ENCODE data around the gene MYOM1. TPM values are rescaled to one million over a fixed set of nuclear protein-coding genes. Genes with fewer than 3 reads are reported as not detected.
A peak's percentile ranks its signal among the peaks of the same experiment; 100 is the strongest.

MYOM1 gene
- total RNA-seq, 4 donors from 2014 or later, result 13.3 to 31.7 (median 16.5) TPM

DNA sequence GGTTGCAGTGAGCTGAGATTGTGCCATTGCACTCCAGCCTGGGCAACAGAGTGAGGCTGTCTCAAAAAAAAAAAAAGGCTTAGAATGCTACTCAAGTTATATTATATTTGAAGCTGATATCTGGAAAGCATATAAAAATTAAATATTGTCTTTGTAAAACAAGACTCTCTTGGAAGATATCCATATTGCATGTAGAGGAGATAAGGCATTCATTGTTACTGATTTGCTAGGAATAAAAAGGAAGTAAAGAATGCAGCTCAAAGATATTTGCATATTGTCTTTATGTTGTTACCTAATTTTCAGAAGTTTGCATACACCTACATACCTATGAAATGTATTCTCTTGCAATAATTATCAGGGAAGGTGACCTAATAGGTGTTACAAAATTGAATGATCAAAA lies 79.4 kb downstream of the MYOM1 start:
- H3K36me3 ChIP-seq, result peaks cover 0 to 21% (median 4%) of the 10 kb centered on the region in 4 donors
- TF ChIP-seq, protein P1, sequence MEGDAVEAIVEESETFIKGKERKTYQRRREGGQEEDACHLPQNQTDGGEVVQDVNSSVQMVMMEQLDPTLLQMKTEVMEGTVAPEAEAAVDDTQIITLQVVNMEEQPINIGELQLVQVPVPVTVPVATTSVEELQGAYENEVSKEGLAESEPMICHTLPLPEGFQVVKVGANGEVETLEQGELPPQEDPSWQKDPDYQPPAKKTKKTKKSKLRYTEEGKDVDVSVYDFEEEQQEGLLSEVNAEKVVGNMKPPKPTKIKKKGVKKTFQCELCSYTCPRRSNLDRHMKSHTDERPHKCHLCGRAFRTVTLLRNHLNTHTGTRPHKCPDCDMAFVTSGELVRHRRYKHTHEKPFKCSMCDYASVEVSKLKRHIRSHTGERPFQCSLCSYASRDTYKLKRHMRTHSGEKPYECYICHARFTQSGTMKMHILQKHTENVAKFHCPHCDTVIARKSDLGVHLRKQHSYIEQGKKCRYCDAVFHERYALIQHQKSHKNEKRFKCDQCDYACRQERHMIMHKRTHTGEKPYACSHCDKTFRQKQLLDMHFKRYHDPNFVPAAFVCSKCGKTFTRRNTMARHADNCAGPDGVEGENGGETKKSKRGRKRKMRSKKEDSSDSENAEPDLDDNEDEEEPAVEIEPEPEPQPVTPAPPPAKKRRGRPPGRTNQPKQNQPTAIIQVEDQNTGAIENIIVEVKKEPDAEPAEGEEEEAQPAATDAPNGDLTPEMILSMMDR (IDR thresholded peaks at IDR 0.05), result no peak
- TF ChIP-seq POLR2A (IDR thresholded peaks at IDR 0.05; ENCODE audit: low read depth), result no peak
- TF ChIP-seq POLR2AphosphoS5 (IDR thresholded peaks at IDR 0.05), result no peak
- TF ChIP-seq EP300 (IDR thresholded peaks at IDR 0.05), result no peak
- no peak overlapping the region for H3K4me3 ChIP-seq
- DNase-seq (ENCODE audit: extremely low spot score), result no peak
- no peak overlapping the region for H3K27ac ChIP-seq (replicated peaks in 1 of 4)
- no peaks in the 10 kb centered on the region for H3K4me1 ChIP-seq
- intact Hi-C loops (cut with DNase I), result no loop called here
- H3K9me3 ChIP-seq, result no peaks in the 10 kb centered on the region
- no peaks in the 10 kb centered on the region for H3K27me3 ChIP-seq

- Histone ChIP-seq H3K9me3 (no peaks in the 10 kb centered on the region), H3K4me3 (no peak overlapping the region), H3K4me1 (no peaks in the 10 kb centered on the region), H3K27ac (replicated peaks in 1 of 4) (no peak overlapping the region), H3K36me3 (peaks cover 0 to 26% (median 8%) of the 10 kb centered on the region in 4 donors), H3K27me3 (no peaks in the 10 kb centered on the region)
- DNase-seq (ENCODE audit: extremely low spot score), result peak; percentile 21
- intact Hi-C loops (cut with DNase I), result no loop called here
- WGBS, result 93% methylated on average over 5 of the region's 5 CpGs
- no peak for TF ChIP-seq POLR2AphosphoS5 (IDR thresholded peaks at IDR 0.05)
- TF ChIP-seq EP300 (IDR thresholded peaks at IDR 0.05), result no peak
- TF ChIP-seq, protein P1 (IDR thresholded peaks at IDR 0.05), result no peak
- no peak for TF ChIP-seq POLR2A (IDR thresholded peaks at IDR 0.05; ENCODE audit: low read depth)
These were observed 80.4 kb downstream of the MYOM1 start for GRCh38 chr18:3139406-3139805.

- intact Hi-C loops (cut with DNase I), result no loop called here
- Histone ChIP-seq H3K4me1 (no peaks in the 10 kb centered on the region), H3K27ac (replicated peaks in 1 of 4) (no peak overlapping the region), H3K4me3 (no peak overlapping the region), H3K9me3 (no peaks in the 10 kb centered on the region), H3K36me3 (peaks cover 0 to 34% (median 15%) of the 10 kb centered on the region in 4 donors), H3K27me3 (no peaks in the 10 kb centered on the region)
- TF ChIP-seq EP300 (IDR thresholded peaks at IDR 0.05) (no peak), POLR2AphosphoS5 (IDR thresholded peaks at IDR 0.05) (no peak), POLR2A (IDR thresholded peaks at IDR 0.05; ENCODE audit: low read depth) (no peak)
- TF ChIP-seq, protein P1 (IDR thresholded peaks at IDR 0.05), result no peak
- WGBS, result 88% methylated on average over 11 of the region's 11 CpGs
- no peak for DNase-seq (ENCODE audit: extremely low spot score)
These were observed 81.3 kb downstream of the MYOM1 start for GRCh38 chr18:3138274-3138975.

GRCh38 chr18:3135536-3135935 lies 84.2 kb downstream of the MYOM1 start:
- no peaks in the 10 kb centered on the region for H3K27me3 ChIP-seq
- H3K27ac ChIP-seq (replicated peaks in 1 of 4), result no peak overlapping the region
- intact Hi-C loops (cut with DNase I), result no loop called here
- H3K9me3 ChIP-seq, result no peaks in the 10 kb centered on the region
- no peak overlapping the region for H3K4me3 ChIP-seq
- peak; percentile 47 for DNase-seq (ENCODE audit: extremely low spot score)
- WGBS, result 90% methylated on average over 10 of the region's 10 CpGs
- peaks cover 0 to 9% (median 0%) of the 10 kb centered on the region in 4 donors for H3K4me1 ChIP-seq
- H3K36me3 ChIP-seq, result peaks cover 0 to 28% (median 18%) of the 10 kb centered on the region in 4 donors
- no peak for TF ChIP-seq POLR2AphosphoS5 (IDR thresholded peaks at IDR 0.05)
- TF ChIP-seq POLR2A (IDR thresholded peaks at IDR 0.05; ENCODE audit: low read depth), result no peak

DNA sequence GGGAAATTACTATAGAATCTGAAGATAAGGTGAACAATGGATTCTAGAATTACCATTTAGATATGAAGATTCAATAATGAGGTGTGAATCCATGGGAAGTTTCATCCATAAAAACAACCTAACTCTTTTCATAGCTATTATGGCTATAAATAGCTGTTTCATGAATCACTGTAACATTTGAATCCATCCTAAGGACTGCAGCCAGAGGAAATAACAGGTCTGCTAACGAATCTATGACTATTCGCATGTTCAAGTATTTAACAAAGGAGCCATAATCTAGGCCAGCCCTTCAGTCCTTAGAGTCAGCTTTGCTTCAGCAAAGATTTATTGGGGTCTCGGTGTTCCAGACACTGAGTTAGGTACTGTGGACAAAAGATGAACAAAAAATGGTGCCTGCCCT lies 87.1 kb downstream of the MYOM1 start:
- no peak for TF ChIP-seq POLR2A (IDR thresholded peaks at IDR 0.05; ENCODE audit: low read depth)
- TF ChIP-seq POLR2AphosphoS5 (IDR thresholded peaks at IDR 0.05), result no peak
- no peak for TF ChIP-seq EP300 (IDR thresholded peaks at IDR 0.05)
- TF ChIP-seq, protein P1 (IDR thresholded peaks at IDR 0.05), result no peak
- H3K27ac ChIP-seq (replicated peaks in 1 of 4), result peak overlapping the region in 1 of 4 donors; percentile 39
- intact Hi-C loops (cut with DNase I), result no loop called here
- WGBS, result 63% methylated on average over 3 of the region's 3 CpGs
- no peaks in the 10 kb centered on the region for H3K9me3 ChIP-seq
- DNase-seq (ENCODE audit: extremely low spot score), result no peak
- no peaks in the 10 kb centered on the region for H3K27me3 ChIP-seq
- H3K4me1 ChIP-seq, result peaks cover 0 to 17% (median 9%) of the 10 kb centered on the region in 4 donors
- no peak overlapping the region for H3K4me3 ChIP-seq
- peaks cover 0 to 29% (median 16%) of the 10 kb centered on the region in 4 donors for H3K36me3 ChIP-seq

Data from esophagus muscularis mucosa (tissue), 4 donors.